Measurements from ENCODE around the gene AK9. TPM values are rescaled to one million over a fixed set of nuclear protein-coding genes. Genes with fewer than 3 reads are reported as not detected.

AK9 gene
- total and polyA plus RNA-seq, 9 of the 15 experiments (the other 6 are each of a cell fraction or from before 2014, with no cell fraction given) = 0.59 to 1.9 (median 1.2) TPM

DNA sequence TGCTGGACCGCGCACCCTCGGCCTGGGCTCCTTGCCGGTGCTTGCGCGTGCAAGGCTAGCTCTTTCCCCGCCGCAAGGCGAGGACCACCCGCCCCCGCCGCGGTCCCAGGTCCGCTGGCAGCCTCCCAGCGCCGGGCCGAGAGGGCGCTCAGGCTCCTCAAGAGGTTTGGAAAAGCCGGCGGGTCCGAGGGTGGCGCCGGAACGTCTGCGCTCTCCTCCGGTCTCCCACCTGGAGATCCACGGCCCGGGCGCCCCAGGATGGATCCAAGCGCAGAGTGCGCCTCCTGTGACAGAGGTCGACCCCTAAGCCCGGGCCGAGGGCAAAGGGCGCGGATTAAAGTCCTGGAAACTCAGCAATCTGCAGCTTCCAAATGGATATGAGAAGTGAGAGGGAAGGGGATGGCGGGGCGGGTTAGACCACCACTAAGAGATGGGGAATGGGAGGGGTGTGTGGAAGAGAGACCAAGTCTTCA lies 234.9 kb downstream of the AK9 start (continued):
- TF ChIP-seq ETV5 (CRISPR knock-in tag; IDR thresholded peaks at IDR 0.05; ENCODE audit: low read depth) (0 out of 2 replicates have a peak, but pooled peaks have one; percentile 16), BCL6 (CRISPR knock-in tag; IDR thresholded peaks at IDR 0.05) (no peak), PML (IDR thresholded peaks at IDR 0.05; ENCODE audit: low read length) (no peak), MYC (IDR thresholded peaks at IDR 0.05; ENCODE audit: low read depth, low read length) (no peak), MYC (CRISPR knock-in tag; IDR thresholded peaks at IDR 0.05; ENCODE audit: borderline replicate concordance, low read depth) (peak; percentile 19; the same call in 1 of the 2 replicates), PHF20 (IDR thresholded peaks at IDR 0.05; ENCODE audit: partially characterized antibody) (peak; percentile 54), ZFPM2 (CRISPR knock-in tag; IDR thresholded peaks at IDR 0.05) (no peak), CREM (IDR thresholded peaks at IDR 0.05; ENCODE audit: low read depth) (no peak), ZNF316 (IDR thresholded peaks at IDR 0.05) (no peak), ATF7 (IDR thresholded peaks at IDR 0.05) (no peak; the same call in 1 of the 2 replicates), RBBP5 (IDR thresholded peaks at IDR 0.05; ENCODE audit: borderline replicate concordance, insufficient read depth, low read length, poor library complexity, severe bottlenecking) (peak; percentile 58), RFX1 (IDR thresholded peaks at IDR 0.05) (no peak), HCFC1 (IDR thresholded peaks at IDR 0.05; ENCODE audit: low read depth, low read length) (peak; percentile 9; the same call in 1 of the 2 replicates), KLF16 (IDR thresholded peaks at IDR 0.05) (no peak), NUFIP1 (IDR thresholded peaks at IDR 0.05; ENCODE audit: partially characterized antibody) (no peak), PTTG1 (tag; IDR thresholded peaks at IDR 0.05; ENCODE audit: low read depth) (no peak), SMC3 (conservative IDR thresholded peaks at IDR 0.05; ENCODE audit: insufficient read depth, low read depth, low read length) (no peak), IFI16 (CRISPR knock-in tag; IDR thresholded peaks at IDR 0.05) (no peak), ZZZ3 (IDR thresholded peaks at IDR 0.05) (no peak), POLR2G (IDR thresholded peaks at IDR 0.05; ENCODE audit: low read depth, low read length) (no peak), HDAC6 (IDR thresholded peaks at IDR 0.05; ENCODE audit: low read depth, low read length) (no peak), ZBTB17 (CRISPR knock-in tag; IDR thresholded peaks at IDR 0.05) (peak; percentile 39; the same call in 1 of the 2 replicates), SMAD4 (CRISPR knock-in tag; conservative IDR thresholded peaks at IDR 0.05) (peak; percentile 65), POLR2AphosphoS2 (IDR thresholded peaks at IDR 0.05; ENCODE audit: low read length) (no peak)
- TF ChIP-seq, protein P1, sequence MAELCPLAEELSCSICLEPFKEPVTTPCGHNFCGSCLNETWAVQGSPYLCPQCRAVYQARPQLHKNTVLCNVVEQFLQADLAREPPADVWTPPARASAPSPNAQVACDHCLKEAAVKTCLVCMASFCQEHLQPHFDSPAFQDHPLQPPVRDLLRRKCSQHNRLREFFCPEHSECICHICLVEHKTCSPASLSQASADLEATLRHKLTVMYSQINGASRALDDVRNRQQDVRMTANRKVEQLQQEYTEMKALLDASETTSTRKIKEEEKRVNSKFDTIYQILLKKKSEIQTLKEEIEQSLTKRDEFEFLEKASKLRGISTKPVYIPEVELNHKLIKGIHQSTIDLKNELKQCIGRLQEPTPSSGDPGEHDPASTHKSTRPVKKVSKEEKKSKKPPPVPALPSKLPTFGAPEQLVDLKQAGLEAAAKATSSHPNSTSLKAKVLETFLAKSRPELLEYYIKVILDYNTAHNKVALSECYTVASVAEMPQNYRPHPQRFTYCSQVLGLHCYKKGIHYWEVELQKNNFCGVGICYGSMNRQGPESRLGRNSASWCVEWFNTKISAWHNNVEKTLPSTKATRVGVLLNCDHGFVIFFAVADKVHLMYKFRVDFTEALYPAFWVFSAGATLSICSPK (IDR thresholded peaks at IDR 0.05; ENCODE audit: borderline replicate concordance) = no peak
- TF ChIP-seq, protein P2, sequence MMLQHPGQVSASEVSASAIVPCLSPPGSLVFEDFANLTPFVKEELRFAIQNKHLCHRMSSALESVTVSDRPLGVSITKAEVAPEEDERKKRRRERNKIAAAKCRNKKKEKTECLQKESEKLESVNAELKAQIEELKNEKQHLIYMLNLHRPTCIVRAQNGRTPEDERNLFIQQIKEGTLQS (IDR thresholded peaks at IDR 0.05) = no peak
- TF ChIP-seq, protein P2 (CRISPR knock-in tag; conservative IDR thresholded peaks at IDR 0.05) = no peak
- TF ChIP-seq, protein P3, sequence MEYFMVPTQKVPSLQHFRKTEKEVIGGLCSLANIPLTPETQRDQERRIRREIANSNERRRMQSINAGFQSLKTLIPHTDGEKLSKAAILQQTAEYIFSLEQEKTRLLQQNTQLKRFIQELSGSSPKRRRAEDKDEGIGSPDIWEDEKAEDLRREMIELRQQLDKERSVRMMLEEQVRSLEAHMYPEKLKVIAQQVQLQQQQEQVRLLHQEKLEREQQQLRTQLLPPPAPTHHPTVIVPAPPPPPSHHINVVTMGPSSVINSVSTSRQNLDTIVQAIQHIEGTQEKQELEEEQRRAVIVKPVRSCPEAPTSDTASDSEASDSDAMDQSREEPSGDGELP (CRISPR knock-in tag; IDR thresholded peaks at IDR 0.05; ENCODE audit: borderline replicate concordance) = peak; percentile 9; the same call in 1 of the 2 replicates
- TF ChIP-seq, protein P4, sequence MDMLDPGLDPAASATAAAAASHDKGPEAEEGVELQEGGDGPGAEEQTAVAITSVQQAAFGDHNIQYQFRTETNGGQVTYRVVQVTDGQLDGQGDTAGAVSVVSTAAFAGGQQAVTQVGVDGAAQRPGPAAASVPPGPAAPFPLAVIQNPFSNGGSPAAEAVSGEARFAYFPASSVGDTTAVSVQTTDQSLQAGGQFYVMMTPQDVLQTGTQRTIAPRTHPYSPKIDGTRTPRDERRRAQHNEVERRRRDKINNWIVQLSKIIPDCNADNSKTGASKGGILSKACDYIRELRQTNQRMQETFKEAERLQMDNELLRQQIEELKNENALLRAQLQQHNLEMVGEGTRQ (CRISPR knock-in tag; IDR thresholded peaks at IDR 0.05) = no peak

Measured in K562 (cell line).